Keratinocyte (primary cell): ENCODE measurements around the gene SARNP. TPM values are rescaled to one million over a fixed set of nuclear protein-coding genes. Genes with fewer than 3 reads are reported as not detected.

Experiments
- DNase-seq: peaks from one replicate; pipeline ENCODE4 v3.0.0-alpha.2; 2011; ENCODE audit warnings: low read depth, missing footprints, low spot score
- FAIRE-seq: peaks from 2 replicates; lab custom pipeline; 2011; peaks lifted over from hg19 to GRCh38; lab: Jason Lieb, UNC
- H2AFZ ChIP-seq: 2 replicates; pipeline ENCODE4 v1.6.0; 2012; ENCODE audit warnings: low read length, control low read depth, inconsistent platforms; ENCODE audit not compliant: control insufficient read depth
- H3K27ac ChIP-seq: 2 replicates; pipeline ENCODE4 v1.5.1; 2011; ENCODE audit warnings: low read length; ENCODE audit not compliant: control insufficient read depth, insufficient read depth
- H3K27me3 ChIP-seq: 3 replicates; pipeline ENCODE4 v1.6.0; 2011; ENCODE audit warnings: low read length; ENCODE audit not compliant: control insufficient read depth, insufficient read depth; ENCODE audit errors: extremely low read depth
- H3K36me3 ChIP-seq, 2 experiments: 2 replicates in 1 of 2; 3 replicates in 1 of 2; pipeline ENCODE4 v1.5.1; 2011; ENCODE audit warnings: low read length in 2 of 2, mild to moderate bottlenecking in 1 of 2; ENCODE audit not compliant: control insufficient read depth in 2 of 2, insufficient read depth in 2 of 2; ENCODE audit errors: extremely low read depth in 1 of 2
- H3K4me1 ChIP-seq: 3 replicates; pipeline ENCODE4 v1.5.1; 2011; ENCODE audit warnings: low read length; ENCODE audit not compliant: control insufficient read depth, insufficient read depth; ENCODE audit errors: extremely low read depth
- H3K4me2 ChIP-seq: 3 replicates; pipeline ENCODE4 v1.6.0; 2011; ENCODE audit warnings: low read depth, low read length; ENCODE audit not compliant: control insufficient read depth, insufficient read depth; ENCODE audit errors: extremely low read depth
- H3K4me3 ChIP-seq, 3 experiments: fragments of 200-600 bp in 1 of 3; sonication (generic) in 1 of 3; 2 replicates in 2 of 3; 3 replicates in 1 of 3; pipeline ENCODE4 v1.5.1; 2011 to 2016; ENCODE audit warnings: low read length in 3 of 3, mild to moderate bottlenecking in 3 of 3, control low read depth in 2 of 3, inconsistent platforms in 1 of 3, low read depth in 1 of 3, mixed read lengths in 1 of 3, mixed run types in 1 of 3, moderate library complexity in 1 of 3; ENCODE audit not compliant: control insufficient read depth in 2 of 3, insufficient read depth in 2 of 3; ENCODE audit errors: extremely low read depth in 1 of 3
- H3K79me2 ChIP-seq: 2 replicates; pipeline ENCODE4 v1.6.0; 2012; ENCODE audit warnings: low read length; ENCODE audit not compliant: control insufficient read depth, insufficient read depth
- H3K9ac ChIP-seq: 3 replicates; pipeline ENCODE4 v1.6.0; 2011; ENCODE audit warnings: low read length; ENCODE audit not compliant: control insufficient read depth, insufficient read depth; ENCODE audit errors: extremely low read depth
- H3K9me1 ChIP-seq: 3 replicates; pipeline ENCODE4 v1.6.0; 2011; ENCODE audit warnings: low read length; ENCODE audit not compliant: control insufficient read depth, insufficient read depth; ENCODE audit errors: extremely low read depth
- H3K9me3 ChIP-seq: 2 replicates; pipeline ENCODE4 v1.5.1; 2012; ENCODE audit warnings: low read depth, low read length; ENCODE audit not compliant: control insufficient read depth
- H4K20me1 ChIP-seq: 3 replicates; pipeline ENCODE4 v1.6.0; 2011; ENCODE audit warnings: low read length; ENCODE audit not compliant: control insufficient read depth, insufficient read depth; ENCODE audit errors: extremely low read depth
- EZH2 ChIP-seq: IDR thresholded peaks from one replicate; pipeline ENCODE4 v1.6.1; 2012; ENCODE audit warnings: inconsistent platforms, mild to moderate bottlenecking, low read length, moderate library complexity
- dilution Hi-C: fragments of 300-500 bp; cut with MboI; formaldehyde crosslinking; loops from one replicate; pipeline ENCODE4 v1.7.0; 2020; ENCODE audit warnings: low sequenced_read_pairs; ENCODE audit not compliant: extremely low pct_ligation_motif_present
- polyA plus RNA-seq, 5 experiments: library from polyadenylated mRNA; depleted of rRNA in 3 of 5; stranded (reverse) in 3 of 5; stranded (forward) in 1 of 5; unstranded in 1 of 5; fragments of >200 nt; gene quantifications; 1 replicate in 1 of 5; 2 replicates in 3 of 5; 3 replicates in 1 of 5; pipeline versions ENCODE4 v1.2.1 to v1.2.3, GENCODE V29; 2011 to 2012; ENCODE audit warnings: missing spikeins in 2 of 5, low read depth in 1 of 5, low replicate concordance in 1 of 5
- TF ChIP-seq, protein P1 (sequence below), 3 experiments: IDR thresholded peaks in 1 of 3; conservative IDR thresholded peaks in 1 of 3; optimal IDR thresholded peaks in 1 of 3; 2 replicates in 2 of 3; 3 replicates in 1 of 3; pipeline versions ENCODE3 to v1.5.1; 2011; ENCODE audit warnings: low read length in 3 of 3, mild to moderate bottlenecking in 3 of 3, moderate library complexity in 2 of 3, control low read depth in 1 of 3, inconsistent platforms in 1 of 3; ENCODE audit not compliant: insufficient read depth in 2 of 3; ENCODE audit errors: extremely low read depth in 1 of 3

Gene SARNP
- polyA plus RNA-seq, 1 donor (not counting 4 experiments of a cell fraction or from before 2014, with no cell fraction given) = 168 TPM

DNA sequence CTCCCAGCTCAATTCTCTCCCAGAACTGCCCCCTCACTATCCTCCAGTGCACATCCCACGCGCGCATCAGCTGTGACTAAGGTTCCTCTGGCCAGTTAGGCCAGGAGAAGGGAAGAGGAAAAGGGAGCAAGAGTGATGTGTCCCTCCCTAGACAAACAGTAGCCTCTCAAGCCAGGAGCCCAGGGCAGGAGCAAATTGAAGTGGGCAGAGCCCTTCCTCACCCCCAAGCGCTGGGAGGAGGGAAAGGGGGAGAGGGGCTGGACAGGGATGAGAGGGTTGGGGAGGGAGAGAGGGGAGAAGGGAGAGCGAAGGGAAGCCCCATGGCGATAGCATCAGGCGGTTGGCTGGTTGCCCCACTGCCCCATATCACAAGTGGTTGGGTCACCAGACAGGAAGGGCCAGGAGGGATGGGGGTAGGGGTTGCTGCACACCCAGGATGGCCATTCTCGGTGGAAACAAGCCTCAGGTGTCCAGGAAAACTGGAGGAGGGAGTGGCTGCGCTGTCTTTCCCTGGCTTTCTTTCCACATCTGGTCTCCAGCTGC is 89.8 kb downstream of the SARNP start:
- TF ChIP-seq EZH2 = no peak
- TF ChIP-seq, protein P1, sequence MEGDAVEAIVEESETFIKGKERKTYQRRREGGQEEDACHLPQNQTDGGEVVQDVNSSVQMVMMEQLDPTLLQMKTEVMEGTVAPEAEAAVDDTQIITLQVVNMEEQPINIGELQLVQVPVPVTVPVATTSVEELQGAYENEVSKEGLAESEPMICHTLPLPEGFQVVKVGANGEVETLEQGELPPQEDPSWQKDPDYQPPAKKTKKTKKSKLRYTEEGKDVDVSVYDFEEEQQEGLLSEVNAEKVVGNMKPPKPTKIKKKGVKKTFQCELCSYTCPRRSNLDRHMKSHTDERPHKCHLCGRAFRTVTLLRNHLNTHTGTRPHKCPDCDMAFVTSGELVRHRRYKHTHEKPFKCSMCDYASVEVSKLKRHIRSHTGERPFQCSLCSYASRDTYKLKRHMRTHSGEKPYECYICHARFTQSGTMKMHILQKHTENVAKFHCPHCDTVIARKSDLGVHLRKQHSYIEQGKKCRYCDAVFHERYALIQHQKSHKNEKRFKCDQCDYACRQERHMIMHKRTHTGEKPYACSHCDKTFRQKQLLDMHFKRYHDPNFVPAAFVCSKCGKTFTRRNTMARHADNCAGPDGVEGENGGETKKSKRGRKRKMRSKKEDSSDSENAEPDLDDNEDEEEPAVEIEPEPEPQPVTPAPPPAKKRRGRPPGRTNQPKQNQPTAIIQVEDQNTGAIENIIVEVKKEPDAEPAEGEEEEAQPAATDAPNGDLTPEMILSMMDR (optimal IDR thresholded peaks at IDR 0.05 in 1 of 3, IDR thresholded peaks at IDR 0.05 in 1 of 3, conservative IDR thresholded peaks at IDR 0.05 in 1 of 3; ENCODE audit: extremely low read depth in 1 of 3, insufficient read depth in 2 of 3, low read length in 3 of 3) = no peak
- peak overlapping the region; percentile 96 for H3K27ac ChIP-seq
- H3K9me3 ChIP-seq = no peaks in the 10 kb centered on the region
- H3K9ac ChIP-seq = peak overlapping the region; percentile 95
- peak overlapping the region; percentile 96 for H3K4me2 ChIP-seq
- peak overlapping the region; percentile 74 to 90 (median 83) for H3K4me3 ChIP-seq
- dilution Hi-C loops = no loop called here
- H3K9me1 ChIP-seq = no peaks in the 10 kb centered on the region
- DNase-seq (no peak), FAIRE-seq (no peak)
- H3K4me1 ChIP-seq = peaks cover 32% of the 10 kb centered on the region
- H4K20me1 ChIP-seq = no peaks in the 10 kb centered on the region
- H2AFZ ChIP-seq = no peak overlapping the region
- peaks cover 20 to 24% of the 10 kb centered on the region in 2 experiments for H3K36me3 ChIP-seq
- H3K27me3 ChIP-seq = no peaks in the 10 kb centered on the region
- peaks cover 22% of the 10 kb centered on the region for H3K79me2 ChIP-seq

DNA sequence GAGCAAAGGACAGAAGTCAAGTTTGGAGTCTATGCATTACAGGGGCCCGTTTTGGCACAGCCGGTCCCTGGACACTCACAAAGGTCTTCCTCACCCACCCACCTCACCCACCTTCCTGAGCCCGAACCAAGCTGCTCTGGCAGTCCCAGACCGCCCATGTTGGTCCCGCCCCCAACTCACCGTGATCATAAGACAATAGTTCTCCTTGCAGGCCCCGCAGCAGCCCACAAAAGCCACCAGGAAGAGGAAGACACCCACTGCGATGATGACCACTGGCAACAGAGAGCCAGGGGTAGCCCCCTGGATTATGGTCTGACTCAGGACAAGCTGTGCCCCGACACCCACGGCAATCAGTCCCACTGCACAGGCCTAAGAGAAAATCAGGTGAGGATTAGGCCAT is 90.6 kb downstream of the SARNP start:
- Histone ChIP-seq H3K4me3 (peak overlapping the region; percentile 74 to 90 (median 83)), H3K36me3 (peaks cover 20 to 24% of the 10 kb centered on the region in 2 experiments), H3K4me1 (peaks cover 32% of the 10 kb centered on the region), H3K9me1 (no peaks in the 10 kb centered on the region), H3K4me2 (peak overlapping the region; percentile 96), H3K79me2 (peaks cover 22% of the 10 kb centered on the region), H2AFZ (no peak overlapping the region), H4K20me1 (no peaks in the 10 kb centered on the region), H3K27ac (no peak overlapping the region), H3K9ac (peak overlapping the region; percentile 95), H3K27me3 (no peaks in the 10 kb centered on the region), H3K9me3 (no peaks in the 10 kb centered on the region)
- FAIRE-seq (no peak), DNase-seq (no peak)
- dilution Hi-C loops = no loop called here
- TF ChIP-seq, protein P1 (optimal IDR thresholded peaks at IDR 0.05 in 1 of 3, IDR thresholded peaks at IDR 0.05 in 1 of 3, conservative IDR thresholded peaks at IDR 0.05 in 1 of 3; ENCODE audit: extremely low read depth in 1 of 3, insufficient read depth in 2 of 3, low read length in 3 of 3) = no peak
- TF ChIP-seq EZH2 = no peak
